HG03159 (cell line): ENCODE results near the gene CEP112.

Experiments
- ATAC-seq: cut with Tn5 transposase; IDR thresholded peaks from one replicate; pipeline ENCODE4 v1.9.1; 2021; ENCODE audit warnings: mild to moderate bottlenecking, moderate library complexity; ENCODE audit not compliant: unreplicated experiment

CEP112 gene

DNA sequence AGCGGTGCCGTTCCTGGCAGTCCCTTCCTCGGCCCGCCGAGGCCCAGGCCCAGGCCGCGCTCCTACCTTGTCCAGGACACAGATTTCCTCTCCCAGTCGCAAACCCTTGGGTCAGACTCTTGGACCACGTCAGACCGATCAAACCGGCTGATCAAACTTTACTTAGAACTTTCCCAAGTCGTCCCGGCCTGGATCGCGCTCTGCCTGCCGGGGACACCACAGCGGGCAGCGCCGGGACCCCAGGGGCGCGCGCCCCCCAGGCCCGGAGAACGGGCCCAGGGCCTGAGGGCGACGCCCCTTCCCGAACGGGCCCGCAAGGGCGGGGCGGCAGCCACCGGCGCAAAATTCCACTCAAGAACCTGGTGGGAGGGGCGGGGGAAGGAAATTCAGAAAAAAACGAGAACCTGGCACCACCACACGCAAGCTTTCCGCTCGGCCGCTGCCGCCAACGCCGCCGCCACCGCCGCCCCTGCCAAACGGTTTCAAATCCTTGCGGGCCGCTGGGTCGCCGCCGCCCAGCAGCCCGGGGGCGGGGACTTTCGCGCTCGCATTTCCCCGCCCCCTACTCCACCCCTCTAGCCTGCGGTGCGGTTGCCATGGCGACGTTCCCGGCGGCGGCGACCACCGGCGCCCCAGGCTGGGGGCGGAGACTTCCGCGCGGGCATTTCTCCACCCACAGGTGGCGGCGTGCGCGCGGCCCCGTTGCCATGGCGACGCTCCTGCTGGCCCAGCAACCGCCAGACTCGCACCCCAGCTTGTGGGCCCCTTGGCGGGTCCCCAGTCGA is at the start of gene CEP112:
CEP112 (minus strand) TSS at position 541 of the 785 bp plus-strand sequence.
- peak; percentile 56 for ATAC-seq

- no peak for ATAC-seq
Measured at GRCh38 chr17:66240630-66241029, 48.7 kb upstream of the CEP112 start.

DNA sequence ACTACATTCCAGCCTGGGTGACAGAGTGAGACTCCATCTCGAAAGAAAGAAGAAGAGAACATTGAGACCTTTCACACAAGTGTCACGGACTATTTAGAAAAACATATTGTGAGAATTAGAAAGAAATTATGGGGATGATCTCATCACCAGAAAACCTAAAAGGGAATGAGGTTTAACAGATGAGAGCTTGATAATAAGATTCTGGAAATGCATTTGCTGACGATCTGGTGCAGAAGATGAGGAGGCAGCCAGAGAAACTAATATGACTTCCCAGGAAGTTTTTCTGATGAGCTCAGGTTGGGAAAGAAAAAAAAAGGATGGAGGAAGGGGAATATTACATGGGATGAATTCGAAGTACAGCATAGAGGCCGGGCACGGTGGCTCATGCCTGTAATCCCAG is 48.1 kb upstream of the CEP112 start:
- no peak for ATAC-seq

GRCh38 chr17:66235377-66235994 is 43.6 kb upstream of the CEP112 start:
- ATAC-seq: no peak

DNA sequence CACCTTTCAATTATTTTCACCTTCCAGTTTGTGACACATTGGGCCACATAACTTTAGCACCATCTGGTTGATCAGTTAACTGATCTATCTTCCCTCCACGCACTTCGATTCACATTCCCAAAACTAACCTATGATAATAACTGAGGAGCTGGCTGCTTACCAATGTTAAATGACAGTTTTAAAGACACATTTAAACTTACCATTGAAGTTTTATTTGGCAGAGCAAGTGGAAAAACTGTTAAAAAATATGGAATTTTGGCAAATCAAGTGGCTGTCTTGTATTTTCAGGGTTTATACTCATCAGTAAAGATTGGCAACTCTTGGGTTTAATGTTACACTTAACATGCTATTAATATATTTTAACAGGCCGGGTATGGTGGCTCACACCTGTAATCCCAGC is 42.7 kb upstream of the CEP112 start:
- no peak for ATAC-seq

- no peak for ATAC-seq
Measured at GRCh38 chr17:66233023-66233753, 41.3 kb upstream of the CEP112 start.

DNA sequence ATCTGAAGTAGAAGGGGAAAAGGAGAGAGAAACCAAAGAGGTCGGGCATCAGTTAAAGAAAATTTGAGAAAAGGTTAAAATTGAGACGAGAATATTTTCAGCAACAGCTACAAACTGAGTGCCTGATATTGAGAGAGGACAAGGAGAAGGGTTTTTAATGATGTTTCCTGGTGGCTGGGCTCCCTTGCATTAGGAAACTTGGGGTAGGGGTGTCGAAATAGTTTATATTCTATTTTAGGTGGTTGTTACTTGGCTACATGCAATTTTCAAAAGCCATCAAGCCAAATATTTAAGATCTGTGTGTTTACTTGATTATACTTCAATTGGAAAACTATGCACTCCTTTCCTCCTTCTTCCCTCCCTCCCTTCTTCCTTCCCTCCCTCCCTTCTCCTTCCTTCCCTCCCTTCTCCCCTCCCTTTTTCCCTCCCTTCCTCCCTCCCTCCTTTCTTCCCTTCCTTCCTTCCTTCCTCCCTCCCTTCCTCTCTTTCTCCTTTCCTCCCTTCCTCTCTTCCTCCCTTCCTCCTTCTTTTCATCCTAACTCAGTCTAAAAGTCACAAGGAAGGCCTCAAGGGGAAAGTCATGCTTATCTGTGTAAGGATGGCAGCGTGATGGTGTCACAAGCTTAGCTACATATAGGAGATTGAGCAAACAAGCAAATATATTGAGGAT is 39.1 kb upstream of the CEP112 start:
- no peak for ATAC-seq

DNA sequence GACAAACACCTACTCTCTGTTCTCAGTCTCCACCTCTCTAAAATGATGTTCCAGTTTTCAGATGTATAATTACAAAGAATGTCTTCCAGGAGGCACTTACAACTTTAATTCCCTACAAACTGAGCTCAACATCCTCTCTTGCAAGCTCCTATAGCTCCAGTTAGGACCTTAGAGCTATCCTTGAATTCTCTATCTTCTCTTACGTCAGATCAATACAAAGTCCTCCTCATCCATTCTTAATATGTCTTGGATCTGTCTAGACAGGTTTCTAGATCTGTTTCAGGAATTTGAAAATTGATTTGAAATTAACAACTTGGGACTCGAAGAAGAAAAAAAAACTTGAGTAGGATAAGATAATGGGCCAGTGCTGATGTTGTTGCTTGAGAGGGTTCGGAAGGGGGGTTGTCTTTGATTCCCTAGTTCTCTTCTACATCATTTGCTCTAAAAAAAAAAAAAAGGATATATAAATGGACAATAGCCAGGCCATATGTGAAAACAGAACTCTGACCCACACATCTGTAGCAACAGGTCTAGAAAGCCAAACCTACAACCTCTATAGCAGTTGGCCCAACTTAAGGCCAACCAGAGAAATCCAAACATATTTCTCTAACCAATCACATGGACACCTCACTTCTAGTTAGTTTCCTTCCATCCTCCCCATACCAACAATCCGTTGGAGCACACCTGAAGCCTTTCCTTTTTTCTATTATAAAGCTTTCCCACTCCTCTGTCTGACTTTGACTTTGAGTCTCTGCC is 38.0 kb upstream of the CEP112 start:
- no peak for ATAC-seq

DNA sequence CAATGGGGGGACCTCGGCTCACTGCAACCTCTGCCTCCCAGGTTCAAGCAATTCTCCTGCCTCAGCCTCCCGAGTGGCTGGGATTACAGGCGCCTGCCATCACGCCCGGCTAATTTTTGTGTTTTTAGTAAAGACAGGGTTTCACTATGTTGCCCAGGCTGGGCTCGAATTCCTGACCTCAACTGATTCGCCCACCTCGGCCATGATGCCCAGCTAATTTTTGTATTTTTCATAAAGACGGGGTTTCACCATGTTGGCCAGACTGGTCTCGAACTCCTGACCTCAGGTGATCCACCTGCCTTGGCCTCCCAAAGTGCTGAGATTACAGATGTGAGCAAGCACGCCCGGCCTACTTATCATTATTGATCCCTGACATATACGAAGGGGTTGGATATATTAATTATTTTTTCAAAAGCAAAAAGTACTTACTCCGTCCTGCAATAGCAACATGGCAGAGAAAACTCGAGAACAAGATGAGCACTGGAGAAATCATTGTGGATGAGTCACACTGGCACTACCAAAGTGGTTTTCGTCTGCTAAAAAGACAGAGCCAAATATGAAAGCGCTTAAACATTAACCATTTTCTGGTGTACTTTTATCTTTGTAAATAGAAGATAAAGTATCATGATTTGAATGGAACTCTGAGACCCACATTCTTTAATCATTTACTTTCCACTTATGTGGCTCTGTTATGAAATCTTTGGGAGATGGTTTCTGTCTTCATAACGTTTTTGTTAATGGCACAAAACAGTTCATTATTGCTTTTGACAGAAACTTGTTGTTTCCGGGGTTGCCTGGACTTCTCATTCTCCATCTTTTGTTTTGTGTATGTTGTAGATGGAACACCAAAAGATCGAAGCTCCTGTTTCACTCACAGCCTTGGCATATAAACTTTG is 37.2 kb upstream of the CEP112 start, which contains the start of gene APOH:
APOH (minus strand) TSS at position 529 of the 896 bp plus-strand sequence; CDS start at position 493, 36 bp downstream.
- ATAC-seq: no peak

DNA sequence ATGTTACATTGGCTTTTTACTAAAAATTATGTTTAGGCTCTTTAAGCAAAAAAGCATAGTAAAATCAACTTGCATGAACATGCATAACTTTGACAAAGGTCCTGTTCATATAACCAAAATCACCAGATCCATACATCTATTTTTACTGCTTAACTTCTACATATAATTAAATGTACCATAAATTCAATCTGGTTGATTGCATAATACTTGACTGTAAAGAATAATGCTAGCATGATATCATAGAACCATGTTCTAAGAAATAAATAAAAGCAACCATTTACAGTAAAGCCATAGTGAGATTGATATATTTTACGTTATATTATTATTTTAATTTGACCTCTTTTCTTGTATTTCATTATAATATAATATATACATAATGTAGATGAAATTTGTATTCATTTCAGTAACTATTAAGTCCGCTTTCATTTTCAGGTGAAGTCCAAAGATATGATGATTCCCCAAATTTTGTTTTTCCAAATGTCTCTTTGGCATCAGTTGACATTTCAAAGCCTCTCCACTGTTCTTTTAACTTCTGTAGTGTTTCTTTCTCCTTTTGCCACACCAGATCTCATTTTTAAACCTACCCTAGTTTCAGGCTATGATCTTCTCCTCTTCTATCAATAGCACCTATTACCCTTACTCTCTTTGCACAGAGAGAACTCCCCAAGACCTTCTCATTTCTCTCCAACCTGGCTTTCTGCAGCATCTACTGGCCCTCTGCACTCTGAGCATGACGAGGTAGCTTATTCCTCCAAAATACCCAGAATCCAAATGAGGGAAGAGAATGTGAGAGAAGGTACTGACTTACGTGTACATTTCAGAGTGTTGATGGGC is 35.5 kb upstream of the CEP112 start:
- ATAC-seq: no peak

DNA sequence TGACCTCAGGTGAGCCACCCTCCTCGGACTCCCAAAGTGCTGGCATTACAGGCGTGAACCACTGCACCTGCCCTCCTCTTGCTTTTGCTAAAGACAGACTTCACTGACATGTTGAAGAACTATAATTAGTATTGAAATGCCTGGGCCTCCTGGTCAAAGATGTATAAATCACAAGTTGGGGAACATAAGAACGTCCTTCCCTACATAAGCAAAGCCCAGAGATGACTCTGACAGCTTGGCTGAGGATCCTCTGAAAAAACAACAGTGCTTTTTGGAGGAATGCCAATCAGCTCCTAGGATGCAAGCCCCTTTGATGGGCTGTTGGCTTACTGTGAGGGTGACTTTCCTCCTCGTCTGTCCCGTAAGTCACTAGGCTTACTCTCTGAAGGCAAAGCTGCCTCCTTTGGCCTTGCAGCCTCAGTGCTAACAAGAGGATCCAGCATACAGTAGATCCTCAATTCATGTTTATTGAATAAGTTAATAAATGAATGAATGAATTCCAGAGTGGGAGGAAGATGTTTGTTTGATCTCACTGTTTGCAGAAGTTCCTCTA is 30.9 kb upstream of the CEP112 start:
- ATAC-seq: no peak

DNA sequence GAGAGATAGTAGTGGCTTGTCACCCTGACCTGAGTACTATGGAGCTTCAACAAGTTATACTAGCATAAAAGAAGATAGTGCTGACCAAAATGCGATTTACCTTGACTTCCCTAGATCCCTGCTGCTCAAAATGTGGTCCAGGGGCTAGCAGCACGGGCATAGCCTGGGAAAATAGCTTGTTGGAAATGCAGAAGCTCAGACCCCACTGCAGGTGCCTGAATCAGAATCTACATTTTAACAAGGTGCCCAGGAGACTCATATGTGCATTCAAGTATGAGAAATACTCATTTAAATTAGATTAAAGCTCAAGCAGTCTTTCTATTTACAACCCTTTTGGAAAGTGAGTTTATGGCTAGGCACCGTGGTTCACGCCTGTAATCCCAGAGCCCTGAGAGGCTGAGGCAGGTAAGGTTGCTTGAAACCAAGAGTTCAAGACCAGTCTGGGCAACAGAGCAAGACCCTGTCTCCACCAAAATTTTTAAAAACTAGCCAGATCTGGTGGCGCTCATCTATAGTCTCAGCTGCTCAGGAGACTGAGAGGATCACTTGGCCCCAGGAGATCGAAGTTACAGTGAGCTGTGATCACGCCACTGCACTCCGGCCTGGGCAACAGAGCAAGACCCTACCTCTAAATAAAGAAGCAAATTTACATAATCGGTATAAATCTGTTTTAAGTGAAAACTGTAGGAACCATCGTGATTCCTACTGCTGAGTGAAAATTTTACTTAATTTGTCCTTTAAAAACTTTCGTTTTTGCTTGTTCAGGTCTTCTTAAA is 30.0 kb upstream of the CEP112 start:
- ATAC-seq: no peak

GRCh38 chr17:66221343-66221742 is 29.4 kb upstream of the CEP112 start:
- no peak for ATAC-seq

DNA sequence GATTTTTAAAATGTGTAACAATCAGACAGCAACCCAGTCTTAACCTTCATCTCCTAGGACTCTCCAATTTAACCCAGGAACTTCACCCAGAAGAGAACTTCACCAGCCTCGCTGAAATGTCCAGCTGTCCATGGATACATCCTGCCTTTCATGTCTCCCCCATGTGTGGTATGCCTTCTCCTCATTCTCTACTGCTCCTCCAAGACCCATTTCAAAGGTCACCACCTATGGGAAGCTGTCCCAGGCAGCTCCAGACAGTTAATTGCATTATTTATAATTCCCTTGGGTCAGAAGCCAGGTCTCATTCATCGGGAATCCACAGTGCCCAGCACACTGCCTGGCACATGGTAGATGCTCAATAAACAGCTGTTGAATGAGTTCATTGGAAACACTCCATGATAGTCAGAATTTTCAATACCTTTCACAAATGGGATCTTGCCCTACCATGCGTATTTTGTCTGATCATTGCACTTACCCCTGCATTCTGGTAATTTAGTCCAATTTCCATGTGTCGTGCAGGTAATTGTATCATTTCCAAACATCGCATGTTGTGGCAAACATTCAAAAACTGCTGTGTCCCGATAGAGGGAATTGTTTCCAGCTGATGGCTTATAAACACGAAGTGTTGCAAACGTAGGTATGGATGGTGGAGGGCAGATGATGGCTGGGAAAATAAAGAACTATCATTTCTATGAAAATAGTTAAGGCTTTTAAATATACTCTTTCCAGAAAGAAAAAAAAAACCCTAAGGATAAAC is 28.3 kb upstream of the CEP112 start:
- no peak for ATAC-seq

DNA sequence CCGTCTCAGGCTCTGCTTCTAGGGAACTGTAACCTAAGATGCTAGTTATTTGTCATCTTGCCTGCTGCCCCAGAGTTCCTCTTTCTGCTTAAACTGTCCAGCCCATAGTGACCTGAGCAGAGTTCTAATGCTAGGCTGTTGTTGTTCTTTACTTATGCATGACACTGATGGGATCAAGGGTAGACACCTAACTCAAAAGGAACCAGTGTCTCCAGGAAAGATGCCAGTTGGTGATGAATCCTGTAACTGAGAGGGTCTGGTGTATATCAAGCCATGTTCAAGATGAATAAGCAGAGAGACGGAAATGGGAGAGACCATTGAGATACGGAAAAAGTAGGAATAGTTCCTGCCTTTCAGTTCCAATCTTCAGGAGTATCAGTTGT is 23.6 kb upstream of the CEP112 start:
- no peak for ATAC-seq

DNA sequence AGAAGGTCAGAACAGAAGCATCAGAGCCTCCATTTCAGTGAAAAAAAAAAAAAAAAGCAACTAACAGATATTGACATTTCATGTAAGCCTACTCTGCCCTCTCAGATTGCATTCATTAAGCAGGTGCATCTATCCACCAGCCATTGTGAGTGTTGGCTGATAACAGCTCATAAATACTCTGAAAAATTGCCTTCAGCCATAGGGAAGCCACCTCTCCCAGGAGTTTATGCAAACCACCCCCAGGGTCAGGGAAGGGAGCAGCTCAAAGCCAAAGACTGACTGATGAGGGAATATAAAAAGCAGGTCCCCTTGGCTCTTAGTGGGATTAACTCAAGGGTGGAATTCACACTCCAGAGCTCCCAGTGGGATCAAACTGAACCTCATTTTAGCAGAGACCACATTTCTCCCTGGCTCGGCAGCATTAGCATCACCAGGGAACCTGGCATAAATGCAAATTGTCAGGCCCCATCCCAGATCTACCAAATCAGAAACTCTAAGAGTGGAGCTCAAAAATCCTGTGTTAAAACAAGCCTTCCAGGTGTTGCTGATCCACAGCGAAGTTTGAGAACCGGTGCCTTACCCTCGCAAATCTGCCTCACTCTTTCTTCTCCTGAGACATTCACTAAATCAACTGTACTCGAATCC is 23.1 kb upstream of the CEP112 start:
- no peak for ATAC-seq
